Measurements from ENCODE around the gene C11orf97. TPM values are rescaled to one million over a fixed set of nuclear protein-coding genes. Genes with fewer than 3 reads are reported as not detected.

The C11orf97 gene
- total RNA-seq, 1 experiment from 2014 or later: not detected

GRCh38 chr11:94518300-94518699 lies 6.0 kb downstream of the C11orf97 start:
- Histone ChIP-seq H3K23ac (ENCODE audit: insufficient read length, low read depth, low read length) (no peak overlapping the region), H3K56ac (ENCODE audit: insufficient read length, low read depth, low read length) (no peak overlapping the region), H2BK5ac (ENCODE audit: insufficient read length, low read length) (no peak overlapping the region), H3K14ac (ENCODE audit: insufficient read depth, low read length) (no peak overlapping the region), H2BK120ac (ENCODE audit: low read depth, low read length, poor library complexity, severe bottlenecking) (no peak overlapping the region), H3T11ph (ENCODE audit: low read length) (no peak overlapping the region), H2BK12ac (ENCODE audit: insufficient read length, low read depth, low read length) (no peak overlapping the region), H3K9me3 (ENCODE audit: control insufficient read depth, low read depth, low read length) (no peaks in the 10 kb centered on the region), H3K27me3 (ENCODE audit: insufficient read depth, low read length) (no peaks in the 10 kb centered on the region), H3K18ac (ENCODE audit: insufficient read length, low read depth, low read length) (no peak overlapping the region), H3K79me1 (ENCODE audit: insufficient read depth, low read depth, low read length, poor library complexity, severe bottlenecking) (no peaks in the 10 kb centered on the region), H3K23me2 (ENCODE audit: insufficient read length, low read depth, low read length, poor library complexity, severe bottlenecking) (no peaks in the 10 kb centered on the region), H2BK20ac (ENCODE audit: low read depth, low read length, poor library complexity, severe bottlenecking) (no peak overlapping the region), H3K4me2 (ENCODE audit: insufficient read depth, insufficient read length, low read length) (no peak overlapping the region), H4K8ac (replicated peaks; ENCODE audit: insufficient read length, low read depth, low read length) (no peak overlapping the region), H3K9ac (ENCODE audit: extremely low read depth, insufficient read length, low read length) (no peak overlapping the region), H3K4ac (ENCODE audit: low read depth, low read length) (no peak overlapping the region), H3K79me2 (ENCODE audit: insufficient read depth, low read length) (no peaks in the 10 kb centered on the region), H2AK5ac (ENCODE audit: insufficient read length, low read length) (no peak overlapping the region), H4K5ac (ENCODE audit: insufficient read length, low read depth, low read length) (no peak overlapping the region), H3K4me1 (ENCODE audit: insufficient read depth, low read length) (no peaks in the 10 kb centered on the region), H2BK15ac (ENCODE audit: low read depth, low read length) (no peak overlapping the region), H3K27ac (ENCODE audit: insufficient read length, low read depth, low read length) (no peak overlapping the region), H4K20me1 (ENCODE audit: control insufficient read depth, insufficient read depth, insufficient read length) (no peaks in the 10 kb centered on the region), H2AFZ (ENCODE audit: low read length) (no peak overlapping the region), H4K91ac (ENCODE audit: insufficient read length, low read depth, low read length) (no peak overlapping the region)
- TF ChIP-seq, protein P1, sequence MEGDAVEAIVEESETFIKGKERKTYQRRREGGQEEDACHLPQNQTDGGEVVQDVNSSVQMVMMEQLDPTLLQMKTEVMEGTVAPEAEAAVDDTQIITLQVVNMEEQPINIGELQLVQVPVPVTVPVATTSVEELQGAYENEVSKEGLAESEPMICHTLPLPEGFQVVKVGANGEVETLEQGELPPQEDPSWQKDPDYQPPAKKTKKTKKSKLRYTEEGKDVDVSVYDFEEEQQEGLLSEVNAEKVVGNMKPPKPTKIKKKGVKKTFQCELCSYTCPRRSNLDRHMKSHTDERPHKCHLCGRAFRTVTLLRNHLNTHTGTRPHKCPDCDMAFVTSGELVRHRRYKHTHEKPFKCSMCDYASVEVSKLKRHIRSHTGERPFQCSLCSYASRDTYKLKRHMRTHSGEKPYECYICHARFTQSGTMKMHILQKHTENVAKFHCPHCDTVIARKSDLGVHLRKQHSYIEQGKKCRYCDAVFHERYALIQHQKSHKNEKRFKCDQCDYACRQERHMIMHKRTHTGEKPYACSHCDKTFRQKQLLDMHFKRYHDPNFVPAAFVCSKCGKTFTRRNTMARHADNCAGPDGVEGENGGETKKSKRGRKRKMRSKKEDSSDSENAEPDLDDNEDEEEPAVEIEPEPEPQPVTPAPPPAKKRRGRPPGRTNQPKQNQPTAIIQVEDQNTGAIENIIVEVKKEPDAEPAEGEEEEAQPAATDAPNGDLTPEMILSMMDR (conservative IDR thresholded peaks at IDR 0.05): no peak
- Mint-ChIP-seq H3K4me1 (no peaks in the 10 kb centered on the region), H3K36me3 (ENCODE audit: insufficient read depth in 1 of 3, low read depth in 3 of 3) (no peaks in the 10 kb centered on the region), H3K9me3 (no peaks in the 10 kb centered on the region), H3K27me3 (ENCODE audit: low read depth) (peaks cover 31% of the 10 kb centered on the region), H3K27ac (no peak overlapping the region), H3K4me3 (no peak overlapping the region)
- WGBS (ENCODE audit: extremely low coverage, insufficient read length, low lambda C conversion rate): no CpG with 5 or more reads among the region's 4 CpGs
- no peak for DNase-seq

Measured in H9 (cell line).